DOHH2 (cell line): ENCODE measurements around the gene FAM219B.

Experiments used
- H3F3A ChIP-seq: fragments of 200-600 bp; sonication (generic), shearing (Covaris generic); 2 replicates; pipeline ENCODE4 v1.6.0; 2016; ENCODE audit warnings: antibody characterized with exemption, mild to moderate bottlenecking; ENCODE audit not compliant: control insufficient read depth, insufficient read depth
- H3K27ac ChIP-seq: fragments of 200-600 bp; sonication (generic); 2 replicates; pipeline ENCODE4 v1.5.1; 2014; ENCODE audit warnings: low read depth, mild to moderate bottlenecking, low read length, moderate library complexity
- H3K27me3 ChIP-seq: fragments of 200-600 bp; sonication (generic); 2 replicates; pipeline ENCODE4 v1.6.1; 2014; ENCODE audit warnings: mild to moderate bottlenecking, low read length, mixed read lengths; ENCODE audit not compliant: control insufficient read depth
- H3K36me3 ChIP-seq: fragments of 200-600 bp; sonication (generic); 2 replicates; pipeline ENCODE4 v1.6.1; 2014; ENCODE audit warnings: mild to moderate bottlenecking, low read length, moderate library complexity, mixed read lengths; ENCODE audit not compliant: control insufficient read depth
- H3K4me1 ChIP-seq: fragments of 200-600 bp; sonication (generic); 2 replicates; pipeline ENCODE4 v1.6.1; 2014; ENCODE audit warnings: mild to moderate bottlenecking, low read length, mixed read lengths; ENCODE audit not compliant: control insufficient read depth
- H3K4me2 ChIP-seq: fragments of 200-600 bp; sonication (generic); 2 replicates; pipeline ENCODE4 v1.6.0; 2014; ENCODE audit warnings: mild to moderate bottlenecking, low read length, moderate library complexity
- H3K4me3 ChIP-seq: fragments of 200-600 bp; sonication (generic); 2 replicates; pipeline ENCODE4 v1.5.1; 2014; ENCODE audit warnings: mild to moderate bottlenecking, low read length, mixed read lengths
- H3K79me2 ChIP-seq: fragments of 200-600 bp; sonication (generic); 2 replicates; pipeline ENCODE4 v1.6.1; 2014; ENCODE audit warnings: mild to moderate bottlenecking, low read length, mixed read lengths; ENCODE audit not compliant: control insufficient read depth
- H3K9me2 ChIP-seq: fragments of 200-600 bp; sonication (generic); replicated peaks from 2 replicates; pipeline ENCODE4 v1.6.1; 2014; ENCODE audit warnings: mild to moderate bottlenecking, low read length, mixed read lengths; ENCODE audit not compliant: control insufficient read depth
- H3K9me3 ChIP-seq: fragments of 200-600 bp; sonication (generic); 2 replicates; pipeline ENCODE4 v1.6.1; 2014; ENCODE audit warnings: antibody characterized with exemption, low read length, mixed read lengths; ENCODE audit not compliant: control insufficient read depth, insufficient read depth
- H4K20me1 ChIP-seq: fragments of 200-600 bp; sonication (generic); 2 replicates; pipeline ENCODE4 v1.6.0; 2014; ENCODE audit warnings: low read depth, mild to moderate bottlenecking, antibody characterized with exemption, low read length, moderate library complexity; ENCODE audit not compliant: control insufficient read depth, insufficient read depth
- CTCF ChIP-seq: fragments of 200-600 bp; sonication (generic); IDR thresholded peaks from one replicate; pipeline ENCODE4 v1.5.1; 2014; ENCODE audit warnings: antibody characterized with exemption, mild to moderate bottlenecking, low read depth, low read length; ENCODE audit not compliant: poor library complexity, severe bottlenecking
- EZH2phosphoT487 ChIP-seq: fragments of 200-600 bp; sonication (generic); IDR thresholded peaks from 2 replicates; pipeline ENCODE4 v1.6.1; 2017; ENCODE audit warnings: borderline replicate concordance, mild to moderate bottlenecking, antibody characterized with exemption, low read length, moderate library complexity, mixed read lengths

The FAM219B gene

GRCh38 chr15:74863239-74864056 lies 43.2 kb downstream of the FAM219B start:
- H3K27me3 ChIP-seq, result no peaks in the 10 kb centered on the region
- H3K4me2 ChIP-seq, result no peak overlapping the region
- H3F3A ChIP-seq, result no peaks in the 10 kb centered on the region
- no peak overlapping the region for H3K4me3 ChIP-seq
- TF ChIP-seq CTCF (no peak), EZH2phosphoT487 (no peak)
- peaks cover 6% of the 10 kb centered on the region; the same call in 1 of the 2 replicates for H3K9me3 ChIP-seq
- peaks cover 66% of the 10 kb centered on the region for H3K79me2 ChIP-seq
- H3K4me1 ChIP-seq, result peaks cover 35% of the 10 kb centered on the region
- 0 out of 2 replicates have a peak, but pooled peaks cover 9% of the 10 kb centered on the region for H4K20me1 ChIP-seq
- peaks cover 18% of the 10 kb centered on the region for H3K36me3 ChIP-seq
- H3K27ac ChIP-seq, result no peak overlapping the region
- no peaks in the 10 kb centered on the region for H3K9me2 ChIP-seq

GRCh38 chr15:74858369-74858740 lies 48.3 kb downstream of the FAM219B start:
- Histone ChIP-seq H3K4me3 (no peak overlapping the region), H3K9me2 (no peaks in the 10 kb centered on the region), H3K79me2 (peaks cover 45% of the 10 kb centered on the region), H3K27ac (no peak overlapping the region), H4K20me1 (0 out of 2 replicates have a peak, but pooled peaks cover 2% of the 10 kb centered on the region), H3K36me3 (peaks cover 16% of the 10 kb centered on the region), H3K9me3 (no peaks in the 10 kb centered on the region), H3F3A (no peaks in the 10 kb centered on the region), H3K4me1 (peaks cover 38% of the 10 kb centered on the region), H3K27me3 (no peaks in the 10 kb centered on the region), H3K4me2 (no peak overlapping the region; the same call in 1 of the 2 replicates)
- no peak for TF ChIP-seq CTCF
- no peak for TF ChIP-seq EZH2phosphoT487

GRCh38 chr15:74857671-74858368 lies 48.8 kb downstream of the FAM219B start:
- H3K27ac ChIP-seq, result no peak overlapping the region
- no peaks in the 10 kb centered on the region for H3K9me2 ChIP-seq
- no peaks in the 10 kb centered on the region for H3K9me3 ChIP-seq
- peaks cover 21% of the 10 kb centered on the region for H3K36me3 ChIP-seq
- no peak overlapping the region; the same call in 1 of the 2 replicates for H3K4me2 ChIP-seq
- H4K20me1 ChIP-seq, result 0 out of 2 replicates have a peak, but pooled peaks cover 2% of the 10 kb centered on the region
- H3K27me3 ChIP-seq, result no peaks in the 10 kb centered on the region
- TF ChIP-seq EZH2phosphoT487 (no peak), CTCF (no peak)
- peaks cover 42% of the 10 kb centered on the region for H3K79me2 ChIP-seq
- H3K4me3 ChIP-seq, result no peak overlapping the region
- peaks cover 38% of the 10 kb centered on the region for H3K4me1 ChIP-seq
- no peaks in the 10 kb centered on the region for H3F3A ChIP-seq
